Muscle layer of duodenum (tissue), 2 donors: ENCODE measurements around the gene PMM2.

Experiments used
- H3K27ac ChIP-seq: one replicate; pipeline ENCODE4 v1.7.0; 2013; ENCODE audit warnings: mild to moderate bottlenecking, low read length
- H3K27me3 ChIP-seq: one replicate; pipeline ENCODE4 v1.7.0; 2013; ENCODE audit warnings: low read depth, mild to moderate bottlenecking, control low read depth, low read length
- H3K36me3 ChIP-seq, 2 donors: one replicate each; pipeline ENCODE4 v1.7.0; 2013; ENCODE audit warnings: low read length in 2 of 2, control low read depth in 1 of 2, mild to moderate bottlenecking in 1 of 2; ENCODE audit not compliant: insufficient read depth in 2 of 2, control insufficient read depth in 1 of 2
- H3K4me1 ChIP-seq, 2 donors: one replicate each; pipeline ENCODE4 v1.7.0; 2013; ENCODE audit warnings: low read length in 2 of 2, mild to moderate bottlenecking in 2 of 2, control low read depth in 1 of 2, moderate library complexity in 1 of 2; ENCODE audit not compliant: insufficient read depth in 2 of 2, control insufficient read depth in 1 of 2
- H3K4me3 ChIP-seq, 2 donors: one replicate each; pipeline ENCODE4 v1.7.0; 2013; ENCODE audit warnings: low read length in 2 of 2, low read depth in 1 of 2, mild to moderate bottlenecking in 1 of 2
- H3K9me3 ChIP-seq, 2 donors: one replicate each; pipeline ENCODE4 v1.7.0; 2013; ENCODE audit warnings: low read length in 2 of 2, control low read depth in 1 of 2, mild to moderate bottlenecking in 1 of 2; ENCODE audit not compliant: control insufficient read depth in 1 of 2
- donor health status: healthy.

The PMM2 gene

GRCh38 chr16:8763899-8764298 is 33.7 kb upstream of the PMM2 start:
- no peak overlapping the region for H3K27ac ChIP-seq
- H3K9me3 ChIP-seq, result no peaks in the 10 kb centered on the region
- H3K4me3 ChIP-seq, result no peak overlapping the region
- no peaks in the 10 kb centered on the region for H3K4me1 ChIP-seq
- peaks cover 10 to 11% of the 10 kb centered on the region in 2 donors for H3K36me3 ChIP-seq
- H3K27me3 ChIP-seq, result no peaks in the 10 kb centered on the region

GRCh38 chr16:8764525-8765250 is 33.0 kb upstream of the PMM2 start:
- Histone ChIP-seq H3K4me3 (no peak overlapping the region), H3K36me3 (peaks cover 11 to 12% of the 10 kb centered on the region in 2 donors)

GRCh38 chr16:8767176-8767575 is 30.5 kb upstream of the PMM2 start:
- Histone ChIP-seq H3K36me3 (peaks cover 12% of the 10 kb centered on the region in 2 donors), H3K4me1 (no peaks in the 10 kb centered on the region), H3K27me3 (no peaks in the 10 kb centered on the region), H3K27ac (no peak overlapping the region), H3K9me3 (no peaks in the 10 kb centered on the region), H3K4me3 (no peak overlapping the region)

More at GRCh38 chr16:8764525-8765250, 33.0 kb upstream of the PMM2 start:
- H3K9me3 ChIP-seq, result no peaks in the 10 kb centered on the region
- H3K27ac ChIP-seq, result no peak overlapping the region
- no peaks in the 10 kb centered on the region for H3K27me3 ChIP-seq
- H3K4me1 ChIP-seq, result no peaks in the 10 kb centered on the region

- H3K36me3 ChIP-seq, result peaks cover 12 to 18% of the 10 kb centered on the region in 2 donors
- no peaks in the 10 kb centered on the region for H3K27me3 ChIP-seq
- no peak overlapping the region for H3K4me3 ChIP-seq
- no peaks in the 10 kb centered on the region for H3K4me1 ChIP-seq
- H3K27ac ChIP-seq, result no peak overlapping the region
- no peaks in the 10 kb centered on the region for H3K9me3 ChIP-seq
Observed at GRCh38 chr16:8768283-8768682, 29.4 kb upstream of the PMM2 start.

GRCh38 chr16:8768692-8769091 is 28.9 kb upstream of the PMM2 start:
- Histone ChIP-seq H3K27me3 (no peaks in the 10 kb centered on the region), H3K9me3 (no peaks in the 10 kb centered on the region), H3K27ac (no peak overlapping the region), H3K4me3 (no peak overlapping the region), H3K36me3 (peaks cover 12 to 21% of the 10 kb centered on the region in 2 donors), H3K4me1 (no peaks in the 10 kb centered on the region)

GRCh38 chr16:8773537-8773936 is 24.1 kb upstream of the PMM2 start:
- Histone ChIP-seq H3K9me3 (no peaks in the 10 kb centered on the region), H3K36me3 (peaks cover 15 to 24% of the 10 kb centered on the region in 2 donors), H3K4me1 (no peaks in the 10 kb centered on the region), H3K4me3 (no peak overlapping the region), H3K27ac (no peak overlapping the region), H3K27me3 (no peaks in the 10 kb centered on the region)

- Histone ChIP-seq H3K27ac (no peak overlapping the region), H3K9me3 (no peaks in the 10 kb centered on the region), H3K4me1 (no peaks in the 10 kb centered on the region), H3K4me3 (no peak overlapping the region), H3K27me3 (no peaks in the 10 kb centered on the region), H3K36me3 (peaks cover 9 to 24% of the 10 kb centered on the region in 2 donors)
Observed at GRCh38 chr16:8774208-8774607, 23.4 kb upstream of the PMM2 start.

GRCh38 chr16:8775359-8775758 is 22.3 kb upstream of the PMM2 start:
- H3K9me3 ChIP-seq, result no peaks in the 10 kb centered on the region
- H3K36me3 ChIP-seq, result peaks cover 9 to 24% of the 10 kb centered on the region in 2 donors
- no peaks in the 10 kb centered on the region for H3K27me3 ChIP-seq

GRCh38 chr16:8776129-8776584 is 21.5 kb upstream of the PMM2 start:
- Histone ChIP-seq H3K36me3 (peaks cover 9 to 24% of the 10 kb centered on the region in 2 donors), H3K9me3 (no peaks in the 10 kb centered on the region), H3K27ac (no peak overlapping the region), H3K27me3 (no peaks in the 10 kb centered on the region), H3K4me3 (no peak overlapping the region), H3K4me1 (no peaks in the 10 kb centered on the region)

More at GRCh38 chr16:8775359-8775758, 22.3 kb upstream of the PMM2 start:
- Histone ChIP-seq H3K27ac (no peak overlapping the region), H3K4me3 (no peak overlapping the region), H3K4me1 (no peaks in the 10 kb centered on the region)

GRCh38 chr16:8777217-8777616 is 20.4 kb upstream of the PMM2 start:
- Histone ChIP-seq H3K4me3 (no peak overlapping the region), H3K36me3 (peaks cover 9 to 23% of the 10 kb centered on the region in 2 donors), H3K27me3 (no peaks in the 10 kb centered on the region), H3K27ac (no peak overlapping the region), H3K9me3 (no peaks in the 10 kb centered on the region), H3K4me1 (no peaks in the 10 kb centered on the region)

- Histone ChIP-seq H3K4me3 (no peak overlapping the region), H3K27me3 (no peaks in the 10 kb centered on the region), H3K4me1 (no peaks in the 10 kb centered on the region), H3K27ac (no peak overlapping the region), H3K36me3 (peaks cover 0 to 3% of the 10 kb centered on the region in 2 donors), H3K9me3 (no peaks in the 10 kb centered on the region)
Observed at GRCh38 chr16:8781797-8782196, 15.8 kb upstream of the PMM2 start.

GRCh38 chr16:8782673-8783072 is 15.0 kb upstream of the PMM2 start:
- H3K4me1 ChIP-seq, result no peaks in the 10 kb centered on the region
- no peak overlapping the region for H3K4me3 ChIP-seq
- no peaks in the 10 kb centered on the region for H3K27me3 ChIP-seq
- no peak overlapping the region for H3K27ac ChIP-seq
- peaks cover 0 to under 1% of the 10 kb centered on the region in 2 donors for H3K36me3 ChIP-seq
- no peaks in the 10 kb centered on the region for H3K9me3 ChIP-seq
